Renal pelvis (tissue), 4 donors: ENCODE data around the gene ITPKC. TPM values are rescaled to one million over a fixed set of nuclear protein-coding genes. Genes with fewer than 3 reads are reported as not detected.

Source experiments
- DNase-seq: peaks from one replicate; pipeline ENCODE4 v3.0.0-alpha.2; 2013
- polyA plus RNA-seq, 3 donors: library from polyadenylated mRNA; unstranded; fragments of 120-200 nt; gene quantifications; one replicate each; pipeline ENCODE4 v1.2.1, GENCODE V29; 2013; ENCODE audit not compliant: insufficient read length in 3 of 3

Gene ITPKC
- polyA plus RNA-seq, 3 donors, result 14.8 to 16.9 (median 16.8) TPM

DNA sequence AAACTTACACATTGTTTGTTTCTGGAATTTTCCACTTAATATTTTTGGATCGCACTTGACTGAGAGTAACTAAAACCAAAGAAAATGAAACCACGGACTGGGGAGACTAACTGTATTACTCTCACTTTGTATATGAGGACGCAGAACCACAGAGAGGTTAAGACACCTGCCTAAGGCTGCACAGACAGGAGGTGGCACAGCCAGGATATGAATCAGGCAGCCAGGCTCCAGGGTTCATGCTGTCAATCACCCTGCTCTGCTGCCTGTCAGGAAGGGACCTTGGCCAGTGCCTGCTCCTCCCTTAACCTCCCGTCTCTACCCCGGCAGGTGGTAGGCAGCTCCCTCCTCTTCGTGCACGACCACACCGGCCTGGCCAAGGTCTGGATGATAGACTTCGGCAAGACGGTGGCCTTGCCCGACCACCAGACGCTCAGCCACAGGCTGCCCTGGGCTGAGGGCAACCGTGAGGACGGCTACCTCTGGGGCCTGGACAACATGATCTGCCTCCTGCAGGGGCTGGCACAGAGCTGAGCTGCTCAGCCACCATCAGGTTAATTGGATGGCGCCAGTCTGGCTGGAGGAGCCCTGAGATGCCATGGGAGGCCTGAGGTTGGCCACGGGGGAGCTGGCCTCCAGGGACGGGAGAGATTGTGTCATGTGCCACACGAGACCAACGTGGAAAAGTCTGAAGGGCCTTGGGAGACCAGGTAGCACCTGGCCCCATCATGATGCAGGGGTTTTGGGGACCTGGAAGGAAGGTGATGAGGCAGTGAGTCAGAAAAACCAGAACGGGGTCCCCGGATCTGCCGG is 22.3 kb downstream of the ITPKC start:
- DNase-seq, result no peak

DNA sequence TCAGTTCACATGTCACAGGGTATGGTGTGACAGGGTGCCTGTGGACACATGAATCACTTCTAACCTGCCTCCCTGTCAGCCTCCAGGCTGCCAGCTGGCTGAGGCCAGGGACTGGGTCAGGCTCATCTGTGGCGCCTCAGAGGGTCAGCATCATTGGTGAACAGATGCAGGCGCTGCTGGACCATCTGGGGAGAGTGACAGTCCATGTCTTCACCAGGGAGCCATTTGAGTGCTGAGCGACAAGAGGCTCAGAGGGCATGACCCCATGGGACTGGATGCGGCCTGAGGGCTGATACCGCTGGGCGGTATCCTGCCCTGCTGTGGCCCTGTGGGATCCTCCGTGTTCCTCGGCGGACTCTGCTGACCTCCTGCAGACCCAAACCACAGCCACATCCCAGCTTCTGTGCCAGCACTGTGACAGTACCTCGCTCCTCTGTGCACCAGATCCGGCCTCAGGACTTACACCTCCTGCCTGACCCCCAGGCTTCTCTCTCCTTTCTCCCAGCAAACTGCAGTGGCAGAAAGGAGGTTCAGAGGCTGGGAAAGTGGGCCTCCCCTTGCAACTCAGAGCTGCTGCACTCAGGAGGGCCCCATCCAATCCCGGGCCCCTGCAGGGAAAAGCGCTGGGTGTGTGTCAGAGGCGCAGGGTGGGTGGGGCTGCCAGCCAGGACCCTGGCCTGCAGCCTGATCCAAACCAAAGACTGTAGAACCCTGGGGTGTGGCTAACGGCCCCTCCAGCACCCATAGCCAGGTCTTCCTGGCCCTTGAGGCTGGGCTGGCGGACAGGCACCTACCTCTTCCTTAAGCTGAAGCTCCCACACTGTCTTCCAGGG is 23.2 kb downstream of the ITPKC start:
- DNase-seq, result no peak

DNA sequence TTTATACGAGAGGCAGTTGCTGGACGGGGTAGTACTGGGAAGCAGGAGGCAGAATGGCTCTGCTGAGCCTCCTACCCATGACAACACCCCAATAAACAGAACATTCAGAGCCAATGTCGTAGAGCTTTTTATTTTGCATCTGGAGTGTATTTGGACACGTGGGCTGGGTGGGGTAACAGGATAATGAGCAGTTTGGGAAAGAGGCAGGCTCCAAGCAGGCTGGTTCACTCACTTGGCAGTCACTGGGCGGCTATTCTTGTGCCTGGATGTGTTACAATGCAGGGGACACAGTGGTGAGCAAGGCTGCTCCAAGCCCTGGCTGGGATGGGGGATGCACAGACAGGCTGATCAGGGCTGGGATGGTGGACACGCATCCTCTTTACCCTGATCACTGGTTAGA is 23.8 kb downstream of the ITPKC start:
- DNase-seq, result no peak

DNA sequence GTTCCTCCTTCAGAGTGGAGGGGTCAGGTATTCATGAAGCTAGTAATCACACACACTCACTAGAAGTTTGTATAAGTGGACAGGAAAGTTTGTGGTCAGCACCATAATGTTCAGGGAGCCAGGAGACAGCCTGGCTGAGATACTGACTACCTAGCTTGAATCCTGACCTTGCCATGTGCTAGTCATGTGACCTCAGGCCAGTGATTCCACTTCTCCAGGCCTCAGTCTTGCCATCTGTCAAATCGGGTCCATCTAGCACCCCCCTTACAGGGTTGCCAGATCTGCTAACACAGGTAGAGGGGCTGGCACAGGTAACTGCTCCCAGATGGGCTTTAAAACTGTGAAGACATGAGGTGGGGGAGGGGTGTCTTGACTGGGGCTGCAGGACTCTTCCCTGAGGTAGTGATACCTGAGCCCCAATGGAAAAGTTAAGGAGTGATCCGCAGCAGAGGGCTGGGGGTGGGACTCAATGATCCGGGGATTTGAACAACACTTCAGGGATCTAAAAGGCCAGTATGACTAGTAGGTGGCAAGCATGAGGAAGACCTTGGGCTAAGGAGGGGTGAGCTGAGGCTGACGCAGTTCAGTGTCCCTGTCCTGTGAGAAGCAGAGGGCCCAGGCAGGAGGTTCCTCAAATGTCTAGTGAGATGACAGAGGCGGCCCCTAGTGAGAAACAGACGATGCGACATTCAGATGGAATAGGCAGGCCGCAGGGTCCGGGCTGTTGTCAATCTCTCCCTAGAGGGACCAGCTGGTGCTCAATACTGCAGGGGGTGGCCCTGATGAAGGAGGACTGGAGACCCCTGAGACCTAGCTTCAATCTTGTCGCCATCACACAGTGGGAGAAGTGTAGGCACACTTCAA is 24.8 kb downstream of the ITPKC start:
- DNase-seq, result no peak

DNA sequence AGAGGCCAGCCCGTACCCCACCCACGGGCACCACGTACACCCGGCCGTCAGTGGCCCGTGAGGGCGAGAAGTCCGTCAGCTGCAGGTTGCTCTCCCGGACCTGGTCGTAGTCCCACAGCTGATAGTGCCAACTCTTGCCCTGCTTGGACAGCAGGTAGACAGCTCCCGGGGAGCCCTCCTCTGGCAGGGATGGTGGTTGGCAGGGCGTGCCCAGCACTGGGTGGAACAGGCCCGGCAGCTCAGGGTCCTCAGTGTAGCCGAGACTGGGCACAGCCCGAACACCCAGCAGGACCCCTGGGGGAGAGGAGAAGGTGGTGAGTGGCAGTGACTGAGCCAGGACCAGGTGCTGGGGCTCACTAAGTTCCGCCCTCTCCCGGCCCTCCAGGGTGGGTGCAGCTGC is 25.6 kb downstream of the ITPKC start:
- DNase-seq, result no peak

DNA sequence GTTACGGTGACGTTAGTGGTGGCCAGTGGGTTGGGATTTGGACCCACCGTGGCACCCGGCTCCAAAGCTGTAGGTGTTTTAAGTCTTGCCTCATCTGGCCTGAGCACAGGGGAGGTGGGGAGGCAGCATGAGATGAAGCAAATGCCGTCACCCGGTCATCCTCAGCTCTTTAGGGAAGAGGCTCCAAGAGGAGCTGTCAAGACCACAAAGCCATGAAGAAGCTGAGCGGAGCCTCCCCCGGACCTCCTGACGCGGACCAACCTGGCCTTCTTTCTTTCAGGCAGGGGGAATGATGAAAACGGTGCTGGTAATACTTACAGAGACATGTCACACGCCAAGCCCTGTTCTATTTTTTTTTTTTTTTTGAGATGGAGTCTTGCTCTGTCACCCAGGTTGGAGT is 26.0 kb downstream of the ITPKC start:
- no peak for DNase-seq

DNA sequence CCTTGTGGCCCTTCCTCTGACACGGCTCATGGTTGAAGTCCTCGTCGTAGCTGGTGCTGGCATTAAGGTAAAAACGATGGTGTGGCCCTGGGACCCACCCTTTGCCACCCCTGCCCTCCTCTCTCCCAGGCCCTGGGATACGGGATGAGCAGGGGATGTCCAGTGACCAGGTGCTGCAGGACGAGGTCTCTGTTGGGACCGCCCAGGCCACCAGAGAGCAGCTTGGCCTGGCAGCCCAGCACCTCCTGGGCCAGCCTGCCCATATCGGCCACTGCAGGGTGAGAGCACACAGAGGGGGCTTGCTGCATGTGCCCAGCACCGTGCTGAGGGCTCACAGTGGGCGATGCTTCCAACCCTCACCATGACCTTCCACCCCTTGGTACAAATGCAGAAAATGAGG is 27.0 kb downstream of the ITPKC start:
- DNase-seq, result no peak

DNA sequence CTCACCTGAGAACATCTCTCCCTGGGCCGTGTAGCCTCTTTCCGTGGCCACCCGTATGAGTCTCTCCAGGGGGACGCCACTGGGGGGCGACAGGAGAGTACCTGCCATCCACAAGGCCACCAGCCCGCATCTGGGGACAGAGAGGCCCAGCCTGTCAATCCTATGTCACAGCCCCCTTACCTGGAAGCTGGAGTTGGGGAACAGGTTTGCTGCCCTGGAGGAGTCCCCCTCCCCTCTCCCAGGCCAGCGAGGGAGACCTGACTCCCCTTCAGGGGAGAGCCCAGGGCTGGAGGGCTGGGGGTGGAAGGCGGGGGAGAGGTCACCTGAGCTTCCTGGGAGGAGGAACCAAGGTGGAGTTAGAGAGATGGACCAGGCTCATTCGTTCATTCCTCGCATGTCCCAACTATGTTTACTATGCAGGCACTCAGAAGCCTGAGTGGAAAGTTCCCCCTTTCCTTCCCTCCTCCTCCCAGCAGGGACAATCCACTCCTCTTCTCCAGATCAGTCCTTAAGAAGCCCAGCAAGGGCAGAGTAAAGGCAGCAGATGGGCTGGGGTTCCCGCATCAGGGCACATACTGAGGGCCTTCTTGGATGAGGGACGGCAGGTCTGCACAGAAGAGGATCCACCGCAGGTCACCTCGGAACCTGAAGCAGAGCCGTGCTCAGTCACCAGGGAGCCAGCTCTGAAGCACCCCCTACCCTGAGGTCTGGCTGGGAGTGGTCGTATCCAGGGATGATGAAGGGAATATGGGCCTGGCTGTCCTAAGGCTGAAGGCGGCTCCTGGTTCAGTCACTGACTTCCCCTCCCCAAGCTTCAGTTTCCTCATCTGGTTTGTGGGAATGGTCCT is 27.9 kb downstream of the ITPKC start:
- DNase-seq, result no peak

DNA sequence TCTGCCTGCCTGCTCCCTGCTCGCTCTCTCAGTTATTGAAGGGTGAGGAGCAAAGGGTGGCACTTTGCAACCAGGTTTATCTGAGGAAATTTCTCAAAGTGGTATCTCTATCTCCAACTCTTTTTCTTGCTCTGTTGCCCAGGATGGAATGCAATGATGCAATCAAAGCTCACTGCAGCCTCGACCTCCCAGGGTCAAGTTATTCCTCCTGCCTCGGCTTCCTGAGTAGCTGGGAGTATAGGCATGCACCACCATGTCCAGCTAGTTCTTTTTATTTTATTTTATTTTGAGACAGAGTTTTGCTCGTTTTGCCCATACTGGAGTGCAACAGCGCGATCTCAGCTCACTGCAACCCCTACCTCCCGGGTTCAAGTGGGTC is 28.5 kb downstream of the ITPKC start:
- no peak for DNase-seq

DNA sequence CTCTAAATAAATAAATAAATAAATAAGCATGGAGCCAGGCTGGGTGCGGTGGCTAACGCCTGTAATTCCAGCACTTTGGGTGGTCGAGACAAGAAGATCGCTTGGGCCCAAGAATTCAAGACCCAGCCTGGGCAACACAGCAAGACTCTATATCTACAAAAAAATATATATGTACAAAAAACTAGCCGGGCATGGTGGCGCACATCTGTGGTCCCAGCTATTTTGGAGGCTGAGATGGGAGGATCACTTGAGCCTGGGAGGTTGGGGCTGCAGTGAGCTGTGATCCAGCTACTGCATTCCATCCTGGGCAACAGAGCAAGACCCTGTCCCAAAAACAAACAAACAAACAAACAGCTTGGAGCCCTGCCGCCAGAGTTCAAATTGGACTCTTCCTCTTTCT is 30.6 kb downstream of the ITPKC start:
- DNase-seq, result no peak

DNA sequence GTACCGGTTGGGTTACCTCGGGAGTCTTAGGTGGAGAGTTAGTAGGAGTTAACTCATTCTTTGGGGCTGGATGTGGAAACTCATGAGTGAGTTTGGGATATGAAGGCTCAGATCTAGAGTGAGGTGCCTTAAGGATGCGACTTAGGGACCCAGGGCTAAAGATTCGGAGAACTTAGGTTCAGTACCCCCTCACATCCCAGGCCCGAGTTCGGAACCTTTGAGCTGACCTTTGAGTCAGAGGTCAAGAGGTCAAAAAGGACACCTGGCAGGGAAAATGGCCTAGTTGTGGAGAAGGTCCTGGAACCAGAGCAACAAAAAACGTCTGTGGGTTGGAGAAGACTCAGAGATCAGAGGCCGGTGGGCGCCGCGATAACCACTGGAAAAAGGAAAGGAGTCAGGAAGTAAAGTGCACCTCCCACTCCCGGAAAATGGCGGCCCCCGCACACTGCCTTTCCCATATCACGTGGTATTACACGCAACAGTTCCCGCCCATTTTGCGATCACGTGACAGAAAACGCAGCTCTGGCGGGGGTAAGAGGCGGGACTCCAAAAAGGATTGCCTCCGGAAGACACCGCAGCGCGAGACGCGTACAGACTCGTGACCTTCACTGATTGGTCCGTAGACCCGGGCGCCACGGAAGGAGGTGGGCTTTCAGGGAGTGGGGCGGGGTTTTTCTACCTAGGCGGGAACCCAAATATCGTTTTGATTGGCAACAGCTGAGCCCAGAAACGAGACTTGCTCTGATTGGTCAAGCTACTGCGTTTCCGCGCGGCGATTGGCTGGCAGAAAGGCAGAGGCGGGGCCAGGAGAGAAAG is 33.4 kb downstream of the ITPKC start, which contains the start of gene ACTMAP:
TSS of gene ACTMAP (minus strand) at position 420 of the 816 bp plus-strand sequence. CDS start 674 bp downstream, outside the sequence.
- DNase-seq, result peak; percentile 100

DNA sequence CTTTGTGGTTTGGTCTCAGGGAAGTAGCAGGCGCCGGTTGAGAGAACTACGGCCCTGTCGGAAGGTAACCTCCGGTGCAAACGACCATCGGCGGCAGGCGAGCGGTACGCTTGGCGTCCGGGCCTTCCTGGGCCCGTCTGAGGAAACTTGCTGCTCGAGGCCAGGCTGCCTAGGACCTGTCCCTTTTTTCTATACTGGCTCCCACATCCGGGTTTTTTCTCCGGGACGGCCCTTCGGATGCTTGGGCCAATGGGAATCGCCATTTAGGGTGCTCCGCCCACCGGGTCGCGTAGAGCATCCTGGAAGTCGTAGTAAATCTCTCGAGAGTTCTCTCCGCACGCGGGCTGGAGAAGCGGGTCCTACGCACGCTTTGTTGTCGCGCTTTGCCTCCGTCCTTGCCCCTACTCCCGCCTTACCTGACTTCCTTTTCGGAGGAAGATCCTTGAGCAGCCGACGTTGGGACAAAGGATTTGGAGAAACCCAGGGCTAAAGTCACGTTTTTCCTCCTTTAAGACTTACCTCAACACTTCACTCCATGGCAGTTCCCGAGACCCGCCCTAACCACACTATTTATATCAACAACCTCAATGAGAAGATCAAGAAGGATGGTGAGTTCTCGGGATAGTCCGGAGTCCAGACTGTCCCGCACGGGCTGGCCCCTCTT is 34.1 kb downstream of the ITPKC start, which contains the start of gene SNRPA:
TSS of gene SNRPA (plus strand) at position 330 of the 664 bp plus-strand sequence. CDS start at position 536, 206 bp downstream.
- peak; percentile 98 for DNase-seq

DNA sequence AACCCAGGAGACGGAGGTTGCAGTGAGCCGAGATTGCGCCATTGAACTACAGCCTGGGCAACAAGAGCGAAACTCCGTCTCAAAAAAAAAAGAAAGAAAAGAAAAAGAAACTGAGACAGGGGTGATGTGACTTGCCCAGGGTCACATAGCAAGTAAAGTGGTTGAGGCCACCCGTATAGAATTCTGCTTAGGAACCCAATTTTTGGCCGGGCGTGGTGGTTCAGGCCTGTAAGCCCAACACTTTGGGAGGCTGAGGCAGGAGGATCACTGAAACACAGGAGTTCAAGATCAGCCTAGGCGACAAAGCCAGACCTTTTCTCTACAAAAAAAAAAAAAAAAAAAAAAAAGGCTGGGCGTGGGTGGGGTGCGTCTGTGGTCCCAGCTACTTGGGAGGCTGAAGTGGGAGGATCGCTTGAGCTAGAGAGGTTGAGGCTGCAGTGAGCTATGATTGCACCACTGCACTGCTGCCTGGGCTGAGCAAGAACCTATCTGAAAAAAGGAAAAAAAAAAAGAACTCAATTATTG is 35.4 kb downstream of the ITPKC start:
- DNase-seq, result no peak

DNA sequence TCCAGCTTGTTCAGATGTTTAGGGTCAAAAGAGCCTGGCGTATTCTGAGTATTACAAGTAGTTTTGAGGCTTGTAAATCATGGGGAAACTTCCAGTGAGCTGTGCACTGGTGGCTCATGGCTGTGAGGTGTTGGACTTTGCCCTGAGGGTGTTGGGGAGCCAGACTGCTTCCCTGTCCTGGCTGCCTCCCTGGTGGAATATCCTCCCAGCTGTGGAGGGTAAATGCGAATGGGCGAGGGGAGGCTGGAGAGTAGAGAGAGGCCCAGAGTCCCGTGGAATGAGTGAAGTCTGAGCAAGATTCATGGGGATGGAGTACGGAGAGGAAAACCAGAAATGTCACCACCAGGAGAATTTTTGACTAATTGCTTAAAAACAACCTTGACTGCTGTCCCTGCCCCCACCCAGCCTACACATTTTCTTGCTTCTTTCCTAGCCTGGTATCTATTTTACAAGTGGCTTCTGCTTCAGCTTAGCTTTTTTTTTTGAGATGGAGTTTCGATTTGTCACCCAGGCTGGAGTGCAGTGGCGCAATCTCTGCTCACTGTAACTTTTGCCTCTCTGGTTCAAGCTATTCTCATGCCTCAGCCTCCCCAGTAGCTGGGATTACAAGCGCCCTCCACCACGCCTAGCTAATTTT is 37.8 kb downstream of the ITPKC start:
- no peak for DNase-seq

DNA sequence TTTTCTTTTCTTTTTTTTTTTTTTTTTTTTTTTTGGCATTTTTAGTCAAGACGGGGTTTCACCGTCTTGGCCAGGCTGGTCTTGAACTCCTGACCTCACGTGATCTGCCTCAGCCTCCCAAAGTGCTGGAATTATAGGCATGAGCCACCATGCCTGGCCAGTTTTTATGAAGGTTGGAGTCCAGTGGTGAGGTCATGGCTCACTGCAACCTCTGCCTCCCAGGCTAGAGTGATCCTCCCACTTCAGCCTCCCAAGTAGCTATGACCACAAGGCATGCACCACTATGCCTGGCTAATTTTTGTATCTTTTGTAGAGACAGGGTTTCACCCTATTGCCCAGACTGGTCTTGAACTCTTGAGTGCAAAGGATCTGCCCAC is 38.3 kb downstream of the ITPKC start:
- no peak for DNase-seq

DNA sequence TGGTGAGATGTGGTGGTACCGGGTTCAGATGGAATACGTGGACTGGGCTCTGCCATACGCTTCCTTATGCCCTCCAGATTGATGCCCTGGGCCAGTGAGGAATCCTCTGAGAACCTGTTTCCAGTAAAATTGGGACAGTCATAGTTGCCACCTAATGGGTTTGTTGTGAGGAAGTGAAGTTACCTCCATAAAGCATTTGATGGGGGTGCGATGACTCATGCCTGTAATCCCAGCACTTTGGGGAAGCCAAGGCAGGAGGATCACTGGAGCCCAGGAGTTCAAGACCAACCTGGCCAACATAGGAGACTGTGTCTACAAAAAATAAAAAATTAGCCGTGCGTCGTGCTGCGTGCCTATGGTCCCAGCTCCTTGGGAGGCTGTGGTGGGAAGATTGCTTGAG is 38.9 kb downstream of the ITPKC start:
- no peak for DNase-seq

DNA sequence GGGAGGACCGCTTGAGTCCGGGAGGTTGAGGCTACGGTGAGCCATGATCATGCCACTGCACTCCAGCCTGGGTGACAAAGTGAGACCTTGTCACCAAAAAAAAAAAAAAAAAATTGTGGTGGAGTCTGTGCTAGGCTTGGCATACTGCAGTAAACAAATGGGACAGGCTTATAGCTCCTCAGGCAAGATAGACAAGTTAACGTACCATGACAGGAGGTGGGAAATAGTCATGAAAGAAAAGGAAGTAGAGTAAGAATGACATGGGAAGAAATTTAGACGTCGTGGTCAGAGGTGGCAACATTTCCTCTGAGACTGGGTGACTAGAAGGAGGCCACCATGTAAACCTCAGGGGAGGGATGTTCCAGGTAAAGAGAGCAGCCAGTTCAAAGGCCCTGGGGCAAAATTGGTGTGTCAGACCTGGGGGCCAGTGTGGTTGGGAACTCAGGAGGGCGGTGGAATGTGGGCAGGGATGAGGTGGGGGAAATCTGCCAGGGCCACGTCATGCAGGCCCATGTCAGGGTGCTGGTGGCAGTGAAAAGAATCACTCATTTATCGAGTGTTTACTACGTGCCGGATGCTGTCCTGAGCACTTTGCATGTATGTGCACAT is 39.7 kb downstream of the ITPKC start:
- no peak for DNase-seq

DNA sequence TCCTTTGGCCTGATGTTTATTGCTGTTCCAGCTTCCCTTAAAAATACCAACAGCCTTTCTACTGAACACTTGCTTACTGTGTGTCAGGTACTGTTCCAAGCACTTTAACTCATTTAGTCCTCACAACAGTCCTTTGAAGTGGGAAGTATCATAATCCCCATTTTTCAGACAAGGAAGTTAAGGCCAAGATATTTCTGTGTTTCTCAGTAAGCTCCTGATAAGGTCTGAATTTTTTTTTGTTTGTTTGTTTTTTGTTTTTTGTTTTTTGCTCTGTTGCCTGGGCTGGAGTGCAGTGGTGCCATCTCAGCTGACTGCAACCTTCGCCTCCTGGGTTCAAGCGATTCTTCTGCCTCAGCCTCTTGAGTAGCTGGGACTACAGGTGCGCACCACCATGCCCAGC is 41.6 kb downstream of the ITPKC start:
- no peak for DNase-seq
